Gastroesophageal sphincter (tissue), 4 donors: ENCODE measurements around the gene NAV2. TPM values are rescaled to one million over a fixed set of nuclear protein-coding genes. Genes with fewer than 3 reads are reported as not detected.

Experiments used
- ATAC-seq: fragments of 150-250 bp; one replicate; pipeline ENCODE4 v1.9.1; 2016; ENCODE audit warnings: mild to moderate bottlenecking, moderate library complexity
- H3K27ac ChIP-seq, 4 donors: fragments of 200-600 bp; sonication (generic) in 3 of 4; 1 replicate in 3 of 4; 2 replicates in 1 of 4; pipeline ENCODE4 v1.5.1; 2016 to 2019
- H3K27me3 ChIP-seq: fragments of 200-600 bp; sonication (generic); one replicate; pipeline ENCODE4 v1.5.1; 2019
- H3K36me3 ChIP-seq, 2 donors: fragments of 200-600 bp; sonication (generic); one replicate each; pipeline ENCODE4 v1.5.1; 2019; ENCODE audit warnings: control low read depth in 1 of 2
- H3K4me1 ChIP-seq, 3 donors: fragments of 200-600 bp; sonication (generic); 1 replicate in 2 of 3; 2 replicates in 1 of 3; pipeline ENCODE4 v1.5.1; 2016 to 2019; ENCODE audit warnings: control low read depth in 2 of 3
- H3K4me3 ChIP-seq, 2 donors: fragments of 200-600 bp; sonication (generic); one replicate each; pipeline ENCODE4 v1.5.1; 2019; ENCODE audit warnings: mild to moderate bottlenecking in 1 of 2, moderate library complexity in 1 of 2
- H3K9me3 ChIP-seq, 3 donors: fragments of 200-600 bp; sonication (generic); one replicate each; pipeline ENCODE4 v1.5.1; 2017 to 2019; ENCODE audit warnings: control low read depth in 2 of 3
- CTCF ChIP-seq, 4 experiments: fragments of 200-600 bp in 2 of 4; fragments of 450-650 bp in 2 of 4; sonication (generic) in 1 of 4; IDR thresholded peaks; one replicate each; pipeline ENCODE4 v1.5.1; 2017 to 2019; ENCODE audit warnings: antibody characterized with exemption in 4 of 4, mild to moderate bottlenecking in 2 of 4, moderate library complexity in 2 of 4
- EP300 ChIP-seq: sonication (generic); formaldehyde crosslinking; IDR thresholded peaks from one replicate; pipeline ENCODE4 v1.6.1; 2017; ENCODE audit warnings: antibody characterized with exemption, mild to moderate bottlenecking
- POLR2A ChIP-seq, 2 donors: fragments of 450-650 bp; IDR thresholded peaks; one replicate each; pipeline ENCODE4 v1.6.1; 2017; ENCODE audit warnings: antibody characterized with exemption in 2 of 2, mild to moderate bottlenecking in 2 of 2, moderate library complexity in 1 of 2
- POLR2AphosphoS5 ChIP-seq: sonication (generic); formaldehyde crosslinking; IDR thresholded peaks from one replicate; pipeline ENCODE4 v1.6.1; 2017; ENCODE audit warnings: antibody characterized with exemption
- WGBS, 2 donors: methylation state at CpG; one replicate each; pipeline ENCODE4 v1.1.5; 2018; ENCODE audit warnings: low coverage in 1 of 2; 5-methylcytosine and 5-hydroxymethylcytosine counted together
- total RNA-seq, 4 donors: library from RNA; depleted of rRNA; stranded (reverse); fragments of >200 nt; gene quantifications; one replicate each; pipeline ENCODE4 v1.1.0, GENCODE V29; 2016

Gene NAV2
- total RNA-seq, 4 donors from 2014 or later, result 19.5 to 57.1 (median 43.4) TPM

- Histone ChIP-seq H3K4me1 (peaks cover 0 to 55% (median 0%) of the 10 kb centered on the region in 3 donors), H3K27ac (no peak overlapping the region), H3K4me3 (no peak overlapping the region), H3K36me3 (peaks cover 0 to 22% of the 10 kb centered on the region in 2 donors), H3K27me3 (no peaks in the 10 kb centered on the region), H3K9me3 (peaks cover 0 to 3% (median 0%) of the 10 kb centered on the region in 3 donors)
- 82 to 83% methylated on average over 4 to 5 of the region's 6 CpGs for WGBS, 2 donors
- TF ChIP-seq POLR2AphosphoS5, result no peak
- TF ChIP-seq CTCF (IDR thresholded peaks at IDR 0.05), result no peak
- TF ChIP-seq POLR2A (IDR thresholded peaks at IDR 0.05), result no peak
- TF ChIP-seq EP300, result no peak
- ATAC-seq, result no peak
These were observed 137.4 kb downstream of the NAV2 start for GRCh38 chr11:19849947-19850593.

GRCh38 chr11:19852288-19852687 lies 139.7 kb downstream of the NAV2 start:
- no peak for TF ChIP-seq EP300
- 88 to 93% methylated on average over 2 of the region's 2 CpGs for WGBS, 2 donors
- H3K4me1 ChIP-seq, result peaks cover 0 to 36% (median 0%) of the 10 kb centered on the region in 3 donors
- H3K27ac ChIP-seq, result no peak overlapping the region
- no peaks in the 10 kb centered on the region for H3K27me3 ChIP-seq
- peaks cover 0 to 15% of the 10 kb centered on the region in 2 donors for H3K36me3 ChIP-seq
- H3K4me3 ChIP-seq, result no peak overlapping the region
- no peak for ATAC-seq
- H3K9me3 ChIP-seq, result peaks cover 0 to 3% (median 0%) of the 10 kb centered on the region in 3 donors

DNA sequence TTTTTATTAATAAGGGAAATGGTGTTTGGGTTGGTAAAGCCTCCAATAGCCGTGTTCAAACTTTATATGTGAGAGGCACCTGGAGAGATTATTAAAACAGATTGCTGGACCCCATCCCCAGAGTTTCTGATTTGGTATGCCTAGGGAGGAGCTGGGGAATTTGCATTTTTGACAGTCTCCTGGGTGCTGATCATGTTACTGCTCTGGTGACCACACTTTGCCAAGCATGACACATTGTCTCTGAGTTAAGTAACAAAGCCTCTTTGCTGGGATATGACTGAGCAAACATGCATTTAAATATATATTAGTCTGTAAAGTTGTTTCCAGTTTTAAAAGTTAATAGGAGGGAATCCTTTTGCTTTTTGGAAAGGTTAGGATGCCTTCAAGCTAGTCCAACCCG lies 140.4 kb downstream of the NAV2 start:
- no peak overlapping the region for H3K27ac ChIP-seq
- peaks cover 0 to 29% (median 0%) of the 10 kb centered on the region in 3 donors for H3K4me1 ChIP-seq
- no peak for ATAC-seq
- no peak overlapping the region for H3K4me3 ChIP-seq
- WGBS, 2 donors, result 94 to 100% methylated on average over 2 of the region's 2 CpGs
- peaks cover 0 to 3% (median 0%) of the 10 kb centered on the region in 3 donors for H3K9me3 ChIP-seq
- H3K27me3 ChIP-seq, result no peaks in the 10 kb centered on the region
- TF ChIP-seq POLR2A (IDR thresholded peaks at IDR 0.05) (no peak), EP300 (no peak), CTCF (IDR thresholded peaks at IDR 0.05) (no peak), POLR2AphosphoS5 (no peak)
- peaks cover 0 to 15% of the 10 kb centered on the region in 2 donors for H3K36me3 ChIP-seq

DNA sequence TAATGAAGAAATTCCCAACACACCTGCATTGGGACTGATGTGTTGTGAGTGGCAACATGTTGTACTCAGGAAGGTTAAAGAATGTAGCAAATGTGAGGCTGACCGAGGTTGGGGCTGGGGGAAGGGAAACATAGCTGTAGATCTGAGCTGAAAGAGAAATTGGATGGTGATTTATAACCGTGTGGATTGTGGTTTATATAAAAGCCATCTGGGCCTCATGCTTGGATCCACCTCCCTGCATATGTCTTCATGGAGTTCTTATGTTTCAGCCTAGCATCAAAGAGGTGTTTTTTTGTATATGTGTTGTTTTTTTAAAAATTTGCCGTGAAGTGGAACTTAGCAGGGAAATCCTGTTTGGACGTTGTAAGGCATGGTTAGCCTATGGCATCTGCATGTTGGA lies 141.3 kb downstream of the NAV2 start:
- Histone ChIP-seq H3K36me3 (peaks cover 0 to 15% of the 10 kb centered on the region in 2 donors), H3K9me3 (peaks cover 0 to 3% (median 0%) of the 10 kb centered on the region in 3 donors), H3K27ac (no peak overlapping the region), H3K4me1 (peaks cover 0 to 22% (median 0%) of the 10 kb centered on the region in 3 donors), H3K4me3 (no peak overlapping the region), H3K27me3 (no peaks in the 10 kb centered on the region)
- ATAC-seq, result no peak
- WGBS, 2 donors, result 33 to 39% methylated on average over 4 of the region's 4 CpGs
- no peak for TF ChIP-seq EP300

DNA sequence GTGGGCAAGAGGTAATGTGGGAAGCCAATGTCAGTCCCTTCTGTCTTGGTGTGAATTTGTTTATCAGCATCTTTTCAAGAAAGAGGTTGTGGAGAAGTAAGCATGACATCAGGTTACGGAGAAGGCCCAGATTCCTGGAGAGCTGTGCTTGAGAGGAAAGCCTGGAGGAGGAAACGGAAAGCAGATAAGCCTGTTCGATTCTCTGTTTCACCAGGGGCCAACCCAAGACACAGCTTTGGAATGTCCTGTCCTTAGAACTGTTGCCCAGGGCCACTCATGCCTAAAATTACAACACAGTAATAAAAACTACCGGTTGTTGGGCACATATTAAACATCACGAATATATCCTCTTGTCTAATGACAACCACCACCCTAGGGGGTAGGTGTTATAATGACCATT lies 148.5 kb downstream of the NAV2 start:
- no peak overlapping the region for H3K4me3 ChIP-seq
- 61 to 82% methylated on average over 5 of the region's 5 CpGs for WGBS, 2 donors
- H3K4me1 ChIP-seq, result peaks cover 11 to 33% (median 15%) of the 10 kb centered on the region in 3 donors
- ATAC-seq, result no peak
- H3K9me3 ChIP-seq, result no peaks in the 10 kb centered on the region
- TF ChIP-seq POLR2AphosphoS5, result no peak
- TF ChIP-seq POLR2A (IDR thresholded peaks at IDR 0.05), result no peak
- no peak for TF ChIP-seq CTCF (IDR thresholded peaks at IDR 0.05)
- no peak for TF ChIP-seq EP300
- H3K27me3 ChIP-seq, result no peaks in the 10 kb centered on the region
- no peak overlapping the region for H3K27ac ChIP-seq
- H3K36me3 ChIP-seq, result peaks cover 0 to 4% of the 10 kb centered on the region in 2 donors

DNA sequence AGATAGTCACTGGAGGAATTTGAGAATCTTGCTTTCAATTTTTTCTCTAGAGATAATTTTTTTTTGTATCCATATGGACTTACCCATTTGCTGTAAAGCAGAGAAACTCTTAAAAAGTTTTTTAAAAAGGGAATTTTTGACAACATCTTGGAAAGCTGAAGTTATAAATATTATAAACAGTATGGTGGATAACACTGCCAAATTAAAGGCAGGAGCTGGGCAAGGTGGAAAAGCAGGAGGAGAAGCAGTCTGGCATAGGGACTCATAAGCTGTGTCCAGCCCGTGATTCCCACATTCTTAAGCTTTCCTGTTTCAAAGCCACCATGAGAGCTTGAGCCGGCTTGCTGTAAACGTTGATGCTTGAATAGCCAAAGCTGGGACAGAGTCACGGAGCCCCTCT lies 149.5 kb downstream of the NAV2 start:
- no peak for ATAC-seq
- no peak for TF ChIP-seq CTCF (IDR thresholded peaks at IDR 0.05)
- no peak for TF ChIP-seq POLR2AphosphoS5
- TF ChIP-seq EP300, result no peak
- TF ChIP-seq POLR2A (IDR thresholded peaks at IDR 0.05), result no peak
- H3K4me1 ChIP-seq, result peaks cover 11 to 42% (median 18%) of the 10 kb centered on the region in 3 donors
- H3K9me3 ChIP-seq, result no peaks in the 10 kb centered on the region
- H3K36me3 ChIP-seq, result no peaks in the 10 kb centered on the region
- no peak overlapping the region for H3K27ac ChIP-seq
- WGBS, 2 donors, result 71 to 72% methylated on average over 3 to 4 of the region's 4 CpGs
- no peak overlapping the region for H3K4me3 ChIP-seq
- H3K27me3 ChIP-seq, result no peaks in the 10 kb centered on the region
